ENCODE results near the gene CRYL1. TPM values are rescaled to one million over a fixed set of nuclear protein-coding genes. Genes with fewer than 3 reads are reported as not detected.

The CRYL1 gene
- total and polyA plus RNA-seq, 2 of the 8 experiments (the other 6 are each of a cell fraction or from before 2014, with no cell fraction given) = 1.9 to 6.4 TPM

- no peak overlapping the region for H3K23ac ChIP-seq (ENCODE audit: insufficient read length)
- CTCF ChIA-PET (ENCODE audit: partially characterized antibody) = interaction anchor here (0.8 to 1.3 kb wide), 3 partner anchors 9 to 257 kb away, joined by 3 to 4 read pairs (median 3); no protein-coding TSS in a partner anchor
- no peak overlapping the region for H2AFZ ChIP-seq (ENCODE audit: low read length)
- H3K4me2 ChIP-seq (ENCODE audit: insufficient read depth in 1 of 2, low read depth in 2 of 2, low read length in 2 of 2) = no peak overlapping the region
- no peak for FAIRE-seq
- H2AK5ac ChIP-seq (ENCODE audit: low read depth, low read length) = no peak overlapping the region
- no peaks in the 10 kb centered on the region for H3K79me1 ChIP-seq (ENCODE audit: low read depth, low read length)
- no peak overlapping the region for H3K14ac ChIP-seq (ENCODE audit: insufficient read length)
- H3K27me3 ChIP-seq (replicated peaks in 1 of 4; ENCODE audit: control insufficient read depth in 3 of 4, extremely low read depth in 1 of 4, insufficient read depth in 3 of 4, low read length in 3 of 4) = no peaks in the 10 kb centered on the region
- H3K56ac ChIP-seq (replicated peaks; ENCODE audit: insufficient read length, low read depth, low read length) = no peak overlapping the region
- H3K27ac ChIP-seq (ENCODE audit: low read depth, low read length) = no peak overlapping the region
- H4K20me1 ChIP-seq (replicated peaks in 1 of 2; ENCODE audit: control insufficient read depth in 1 of 2, insufficient read depth in 2 of 2, low read length in 2 of 2) = peaks cover 0 to 1% of the 10 kb centered on the region in 2 experiments
- no peak overlapping the region for H3K9ac ChIP-seq (replicated peaks in 1 of 4; ENCODE audit: extremely low read depth in 1 of 4, low read depth in 3 of 4, low read length in 3 of 4)
- H2BK20ac ChIP-seq (ENCODE audit: low read length) = no peak overlapping the region
- H4K91ac ChIP-seq (replicated peaks; ENCODE audit: insufficient read length, low read length) = no peak overlapping the region
- H2BK12ac ChIP-seq (ENCODE audit: low read depth, low read length) = no peak overlapping the region
- peaks cover 3% of the 10 kb centered on the region; the same call in 1 of the 2 replicates for H3K23me2 ChIP-seq (ENCODE audit: low read depth, low read length)
- no peak overlapping the region for H4K5ac ChIP-seq (ENCODE audit: insufficient read length, low read depth, low read length)
- no peak overlapping the region for H2BK5ac ChIP-seq (ENCODE audit: low read depth, low read length)
- no peaks in the 10 kb centered on the region for H3K9me3 ChIP-seq (ENCODE audit: insufficient read depth in 2 of 2, low read depth in 1 of 2, low read length in 1 of 2)
- no peak overlapping the region for H4K8ac ChIP-seq (ENCODE audit: extremely low read depth, insufficient read depth, low read length)
- no peak for DNase-seq (ENCODE audit: low read depth in 1 of 2, low spot score in 2 of 2)
- POLR2A ChIA-PET (ENCODE audit: partially characterized antibody) = no interaction called here
- H2BK15ac ChIP-seq (ENCODE audit: low read length) = no peak overlapping the region
- H3K4ac ChIP-seq (replicated peaks; ENCODE audit: insufficient read length, low read depth, low read length) = no peak overlapping the region
- H3K18ac ChIP-seq (ENCODE audit: extremely low read depth, low read length) = no peak overlapping the region
- H3K79me2 ChIP-seq (ENCODE audit: control insufficient read depth in 1 of 2, insufficient read depth in 2 of 2, low read length in 2 of 2) = no peaks in the 10 kb centered on the region
- H3K4me3 ChIP-seq (ENCODE audit: extremely low read depth in 1 of 4, insufficient read depth in 2 of 4, low read depth in 3 of 4, low read length in 4 of 4) = no peak overlapping the region
- no peaks in the 10 kb centered on the region for H3K36me3 ChIP-seq (ENCODE audit: control insufficient read depth in 2 of 4, insufficient read depth in 4 of 4, low read length in 3 of 4)
- no peak overlapping the region for H2BK120ac ChIP-seq (replicated peaks; ENCODE audit: low read depth, low read length)
- H3K4me1 ChIP-seq (replicated peaks in 1 of 4; ENCODE audit: control insufficient read depth in 3 of 4, insufficient read depth in 4 of 4, low read length in 3 of 4) = no peaks in the 10 kb centered on the region
- TF ChIP-seq ZNF274 (IDR thresholded peaks at IDR 0.05; ENCODE audit: borderline replicate concordance, extremely low read depth, low read length) = no peak
- TF ChIP-seq SAP30 (IDR thresholded peaks at IDR 0.05; ENCODE audit: insufficient read depth, insufficient replicate concordance, low read length) = no peak
- TF ChIP-seq RBBP5 (IDR thresholded peaks at IDR 0.05; ENCODE audit: borderline replicate concordance, low read depth, low read length) = no peak
These were observed 46.0 kb upstream of the CRYL1 start for GRCh38 chr13:20571676-20572075.
